HCT116 (cell line): Measurements from ENCODE around the gene ACADVL. TPM values are rescaled to one million over a fixed set of nuclear protein-coding genes. Genes with fewer than 3 reads are reported as not detected.

ENCODE experiments used
- ATAC-seq: fragments of 200-7000 bp; cut with Tn5 transposase; 2 replicates; pipeline ENCODE4 v1.9.1; 2020; ENCODE audit warnings: mild to moderate bottlenecking, moderate library complexity
- BruUV-seq: library from RNA; stranded (reverse); fragments of 400-500 nt; replicated peaks from 2 replicates; lab custom pipeline; 2021; lab: Mats Ljungman, UMichigan
- CTCF ChIA-PET: fragments of 300-600 bp; sonication (Branson Sonifier 250); formaldehyde crosslinking; loops from one replicate; lab custom pipeline; 2021; ENCODE audit warnings: antibody characterized with exemption; lab: Charles Lee
- POLR2A ChIA-PET: fragments of 300-600, 350-600 bp; sonication (Branson Sonifier 250); formaldehyde crosslinking; loops from one replicate; lab custom pipeline; 2021; ENCODE audit warnings: antibody characterized with exemption; lab: Charles Lee
- RAD21 ChIA-PET, 2 experiments: fragments of 300-600 bp; sonication (Branson Sonifier 250); formaldehyde crosslinking; loops; one replicate each; lab custom pipeline; 2023; ENCODE audit warnings: low total read pairs in 2 of 2; ENCODE audit not compliant: uncharacterized antibody in 2 of 2, unreplicated experiment in 2 of 2, low non-redundant PET in 1 of 2; lab: Charles Lee
- DNase-seq: peaks from one replicate; pipeline ENCODE4 v3.0.0-alpha.2; 2010; ENCODE audit warnings: low read depth, low spot score
- H2AFZ ChIP-seq: fragments of 200-600 bp; shearing (Covaris generic), sonication (generic); 2 replicates; pipeline ENCODE4 v1.6.1; 2017; ENCODE audit warnings: low read depth, mixed run types, mixed read lengths, antibody characterized with exemption, low read length; ENCODE audit not compliant: poor library complexity, severe bottlenecking
- H3K27ac ChIP-seq: 2 replicates; pipeline ENCODE4 v1.5.1; 2012; ENCODE audit warnings: low read depth, low read length
- H3K27me3 ChIP-seq: fragments of 200-600 bp; sonication (generic); 2 replicates; pipeline ENCODE4 v1.6.1; 2016; ENCODE audit warnings: mixed run types, low read length, mixed read lengths; ENCODE audit not compliant: insufficient read depth
- H3K36me3 ChIP-seq, 2 experiments: fragments of 200-500 bp in 1 of 2; fragments of 200-600 bp in 1 of 2; sonication (Bioruptor generic) in 1 of 2; sonication (generic) in 1 of 2; 2 replicates each; pipeline versions ENCODE4 v1.5.1 to v1.6.1; 2014 to 2016; ENCODE audit warnings: low read length in 2 of 2, inconsistent platforms in 1 of 2, mixed read lengths in 1 of 2, mixed run types in 1 of 2; ENCODE audit not compliant: insufficient read depth in 2 of 2, control insufficient read depth in 1 of 2
- H3K4me1 ChIP-seq, 2 experiments: fragments of 200-600 bp in 1 of 2; sonication (generic) in 1 of 2; 2 replicates each; pipeline versions ENCODE4 v1.5.1 to v1.6.1; 2012 to 2017; ENCODE audit warnings: low read length in 2 of 2, inconsistent platforms in 1 of 2, mild to moderate bottlenecking in 1 of 2, mixed read lengths in 1 of 2, mixed run types in 1 of 2, moderate library complexity in 1 of 2; ENCODE audit not compliant: insufficient read depth in 2 of 2, control insufficient read depth in 1 of 2
- H3K4me2 ChIP-seq: fragments of 200-600 bp; sonication (generic); 2 replicates; pipeline ENCODE4 v1.6.1; 2017; ENCODE audit warnings: mixed run types, low read length, mixed read lengths
- H3K4me3 ChIP-seq, 2 experiments: fragments of 200-600 bp in 1 of 2; sonication (generic) in 1 of 2; replicated peaks in 1 of 2; 2 replicates each; pipeline ENCODE4 v1.5.1; 2011 to 2016; ENCODE audit warnings: low read length in 2 of 2, control low read depth in 1 of 2, low read depth in 1 of 2, mild to moderate bottlenecking in 1 of 2, mixed read lengths in 1 of 2, mixed run types in 1 of 2
- H3K79me2 ChIP-seq: fragments of 200-600 bp; sonication (generic); 2 replicates; pipeline ENCODE4 v1.6.1; 2017; ENCODE audit warnings: mild to moderate bottlenecking, mixed run types, low read length, moderate library complexity, mixed read lengths; ENCODE audit not compliant: insufficient read depth
- H3K9ac ChIP-seq: fragments of 200-600 bp; sonication (generic); 2 replicates; pipeline ENCODE4 v1.6.1; 2016; ENCODE audit warnings: low read length, mixed read lengths
- H3K9me2 ChIP-seq: fragments of 200-600 bp; sonication (generic), shearing (Covaris generic); 2 replicates; pipeline ENCODE4 v1.6.1; 2017; ENCODE audit warnings: mixed run types, mild to moderate bottlenecking, moderate library complexity; ENCODE audit not compliant: insufficient read depth
- H3K9me3 ChIP-seq, 2 experiments: fragments of 200-500 bp in 1 of 2; fragments of 200-600 bp in 1 of 2; sonication (Bioruptor generic) in 1 of 2; sonication (generic) in 1 of 2; 2 replicates each; pipeline ENCODE4 v1.6.1; 2014 to 2017; ENCODE audit warnings: low read length in 2 of 2, mixed read lengths in 2 of 2, inconsistent platforms in 1 of 2, low read depth in 1 of 2, mild to moderate bottlenecking in 1 of 2, mixed run types in 1 of 2, moderate library complexity in 1 of 2; ENCODE audit not compliant: control insufficient read depth in 1 of 2, insufficient read depth in 1 of 2
- H4K20me1 ChIP-seq: fragments of 200-600 bp; sonication (generic), shearing (Covaris generic); 2 replicates; pipeline ENCODE4 v1.6.1; 2017; ENCODE audit warnings: mixed run types, mild to moderate bottlenecking, moderate library complexity; ENCODE audit not compliant: insufficient read depth
- CBX3 ChIP-seq: IDR thresholded peaks from 2 replicates; pipeline ENCODE4 v1.6.1; 2012; ENCODE audit warnings: low read depth
- CEBPB ChIP-seq: IDR thresholded peaks from 2 replicates; pipeline ENCODE4 v1.6.1; 2012; ENCODE audit warnings: low read depth
- CTCF ChIP-seq, 3 experiments: fragments of 200-600 bp in 1 of 3; sonication (generic) in 1 of 3; IDR thresholded peaks in 2 of 3; conservative IDR thresholded peaks in 1 of 3; 2 replicates each; pipeline ENCODE4 v1.5.1; 2012 to 2017; ENCODE audit warnings: low read depth in 2 of 3, low read length in 2 of 3, antibody characterized with exemption in 1 of 3, borderline replicate concordance in 1 of 3, control low read depth in 1 of 3, mild to moderate bottlenecking in 1 of 3, mixed read lengths in 1 of 3, mixed run types in 1 of 3, moderate library complexity in 1 of 3; ENCODE audit not compliant: insufficient read depth in 1 of 3
- EGR1 ChIP-seq: IDR thresholded peaks from 2 replicates; pipeline ENCODE4 v1.6.1; 2012; ENCODE audit warnings: low read depth
- ELF1 ChIP-seq: IDR thresholded peaks from 2 replicates; pipeline ENCODE4 v1.6.1; 2012; ENCODE audit warnings: low read depth, borderline replicate concordance
- EZH2phosphoT487 ChIP-seq: fragments of 200-600 bp; IDR thresholded peaks from 2 replicates; pipeline ENCODE4 v1.6.1; 2018; ENCODE audit warnings: antibody characterized with exemption, borderline replicate concordance
- FOSL1 ChIP-seq: IDR thresholded peaks from 2 replicates; pipeline ENCODE4 v1.6.1; 2012; ENCODE audit warnings: low read depth
- JUND ChIP-seq: IDR thresholded peaks from 2 replicates; pipeline ENCODE4 v1.6.1; 2012
- POLR2AphosphoS5 ChIP-seq: IDR thresholded peaks from 2 replicates; pipeline ENCODE4 v1.6.1; 2011; ENCODE audit warnings: mild to moderate bottlenecking, low read depth, low read length, moderate library complexity
- RAD21 ChIP-seq: IDR thresholded peaks from 2 replicates; pipeline ENCODE4 v1.6.1; 2012; ENCODE audit warnings: low read depth, mild to moderate bottlenecking
- SIN3A ChIP-seq: IDR thresholded peaks from 2 replicates; pipeline ENCODE4 v1.6.1; 2012; ENCODE audit warnings: low read depth
- SP1 ChIP-seq: IDR thresholded peaks from 2 replicates; pipeline ENCODE4 v1.6.1; 2012; ENCODE audit warnings: low read depth
- SRF ChIP-seq: IDR thresholded peaks from 2 replicates; pipeline ENCODE4 v1.6.1; 2012; ENCODE audit warnings: low read depth
- TCF7L2 ChIP-seq: IDR thresholded peaks from 2 replicates; pipeline ENCODE4 v1.7.0; 2011; ENCODE audit warnings: borderline replicate concordance, inconsistent platforms; ENCODE audit not compliant: insufficient read depth, insufficient read length; ENCODE audit errors: extremely low read depth
- YY1 ChIP-seq: IDR thresholded peaks from 2 replicates; pipeline ENCODE4 v1.6.1; 2011; ENCODE audit warnings: low read length, low read depth, moderate library complexity, mild to moderate bottlenecking; ENCODE audit not compliant: insufficient replicate concordance; ENCODE audit errors: extremely low read depth
- ZFX ChIP-seq: fragments of 450-650 bp; IDR thresholded peaks from 2 replicates; pipeline ENCODE4 v1.6.1; 2017
- ZNF274 ChIP-seq: fragments of 200-500 bp; sonication (Bioruptor generic); IDR thresholded peaks from 2 replicates; pipeline ENCODE4 v1.6.1; 2014; ENCODE audit warnings: mild to moderate bottlenecking, low read depth, low read length, inconsistent platforms
- intact Hi-C: fragments of 100-400 bp; cut with micrococcal nuclease; formaldehyde crosslinking; loops from 2 replicates; pipeline ENCODE4 v1.10.0; 2022
- total RNA-seq: library from RNA; stranded (reverse); gene quantifications from one replicate; pipeline ENCODE4 v1.2.1, GENCODE V29; 2021; ENCODE audit not compliant: unreplicated experiment
- TF ChIP-seq, protein P1 (sequence below): IDR thresholded peaks from 2 replicates; pipeline ENCODE4 v1.6.1; 2012
- TF ChIP-seq, protein P2 (sequence below): IDR thresholded peaks from 2 replicates; pipeline ENCODE4 v1.6.1; 2012
- TF ChIP-seq, protein P3 (sequence below): IDR thresholded peaks from 2 replicates; pipeline ENCODE4 v1.6.1; 2011; ENCODE audit warnings: mild to moderate bottlenecking, low read length, moderate library complexity; ENCODE audit not compliant: insufficient replicate concordance; ENCODE audit errors: extremely low read depth

ACADVL gene
- total RNA-seq, 1 experiment from 2014 or later: 554 TPM

DNA sequence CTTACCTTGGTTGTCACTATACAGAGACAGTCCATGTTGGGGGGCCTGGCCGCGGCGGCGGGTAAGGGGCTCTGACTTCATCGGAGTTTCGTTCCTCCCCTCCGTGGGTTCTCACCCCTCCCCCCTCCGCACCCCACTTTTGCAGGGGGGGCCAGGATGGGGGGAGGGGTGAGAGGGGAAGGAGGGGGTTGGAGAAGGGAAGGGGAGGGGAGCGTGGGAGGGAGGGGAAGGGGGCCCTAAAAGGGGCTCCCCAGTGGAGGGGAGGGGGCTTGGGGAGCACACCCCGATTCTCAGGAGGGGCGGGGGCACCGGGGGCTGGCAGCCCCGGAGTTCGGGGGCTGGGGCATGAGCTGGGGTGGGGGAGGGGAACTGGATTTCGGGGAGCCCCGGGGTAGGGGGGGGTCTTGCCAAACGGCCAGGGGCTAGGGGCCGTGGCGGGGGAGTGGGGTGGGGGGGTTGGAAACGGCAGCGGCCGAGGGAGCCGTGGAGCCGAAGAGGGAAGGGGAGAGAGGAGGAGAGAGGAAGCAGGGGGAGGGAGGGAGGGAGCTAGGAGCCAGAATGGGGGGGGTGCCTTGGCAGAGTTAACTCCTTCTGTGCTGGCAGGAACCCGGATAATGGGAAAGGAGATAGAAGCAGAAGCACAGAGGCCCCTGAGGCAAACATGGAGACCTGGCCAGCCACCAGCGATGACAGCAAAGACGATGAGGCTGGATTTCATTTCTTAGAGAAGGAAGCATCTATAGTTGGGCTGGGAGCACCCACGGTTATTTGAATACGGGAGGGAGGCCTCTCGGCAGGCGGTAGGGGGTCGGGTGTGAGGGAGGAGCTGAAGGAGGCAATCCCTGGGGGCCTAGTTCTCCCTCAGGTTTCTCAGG is 2.4 kb upstream of the ACADVL start (continued):
- TF ChIP-seq SP1 (no peak), TCF7L2 (no peak), SRF (no peak), CBX3 (no peak), ELF1 (no peak), FOSL1 (no peak), CEBPB (no peak)
- TF ChIP-seq, all 23 proteins: peak for 0

GRCh38 chr17:7218166-7218565 is 1.6 kb upstream of the ACADVL start:
- Histone ChIP-seq H3K27ac (peak overlapping the region; percentile 12; the same call in 1 of the 2 replicates), H3K9me2 (no peaks in the 10 kb centered on the region), H3K27me3 (no peaks in the 10 kb centered on the region), H3K9ac (no peak overlapping the region; the same call in 1 of the 2 replicates), H3K4me1 (peaks cover 14 to 70% of the 10 kb centered on the region in 2 experiments; a peak in 3 of 4 replicates), H4K20me1 (no peaks in the 10 kb centered on the region), H3K4me3 (no peak overlapping the region), H3K79me2 (peaks cover 30% of the 10 kb centered on the region), H3K4me2 (peak overlapping the region; percentile 53; the same call in 1 of the 2 replicates), H2AFZ (no peak overlapping the region), H3K36me3 (peaks cover 8 to 22% of the 10 kb centered on the region in 2 experiments; a peak in 3 of 4 replicates), H3K9me3 (no peaks in the 10 kb centered on the region)
- no TSS peak for BruUV-seq
- ChIA-PET POLR2A (interaction anchor here (2.8 to 3.2 kb wide), 2 partner anchors 19 to 24 kb away, joined by 13 to 19 read pairs; partner anchors contain the start of gene GABARAP), CTCF (interaction anchor here (0.9 to 1.4 kb wide), 2 partner anchors 78 to 172 kb away, joined by 3 to 4 read pairs; no protein-coding TSS in a partner anchor), RAD21 (no interaction called here)
- DNase-seq (no peak), ATAC-seq (no peak)
- TF ChIP-seq EGR1: no peak
- TF ChIP-seq, protein P1, sequence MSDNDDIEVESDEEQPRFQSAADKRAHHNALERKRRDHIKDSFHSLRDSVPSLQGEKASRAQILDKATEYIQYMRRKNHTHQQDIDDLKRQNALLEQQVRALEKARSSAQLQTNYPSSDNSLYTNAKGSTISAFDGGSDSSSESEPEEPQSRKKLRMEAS: no peak
- no peak for TF ChIP-seq CTCF (IDR thresholded peaks at IDR 0.05 in 2 of 3, conservative IDR thresholded peaks at IDR 0.05 in 1 of 3; ENCODE audit: borderline replicate concordance in 1 of 3, insufficient read depth in 1 of 3, low read depth in 2 of 3, low read length in 2 of 3)
- TF ChIP-seq TCF7L2: no peak
- TF ChIP-seq ZFX: no peak
- TF ChIP-seq, protein P2, sequence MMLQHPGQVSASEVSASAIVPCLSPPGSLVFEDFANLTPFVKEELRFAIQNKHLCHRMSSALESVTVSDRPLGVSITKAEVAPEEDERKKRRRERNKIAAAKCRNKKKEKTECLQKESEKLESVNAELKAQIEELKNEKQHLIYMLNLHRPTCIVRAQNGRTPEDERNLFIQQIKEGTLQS: no peak
- TF ChIP-seq JUND: no peak
- no peak for TF ChIP-seq YY1
- no peak for TF ChIP-seq POLR2AphosphoS5
- TF ChIP-seq SIN3A: no peak
- TF ChIP-seq RAD21: no peak
- TF ChIP-seq, protein P3, sequence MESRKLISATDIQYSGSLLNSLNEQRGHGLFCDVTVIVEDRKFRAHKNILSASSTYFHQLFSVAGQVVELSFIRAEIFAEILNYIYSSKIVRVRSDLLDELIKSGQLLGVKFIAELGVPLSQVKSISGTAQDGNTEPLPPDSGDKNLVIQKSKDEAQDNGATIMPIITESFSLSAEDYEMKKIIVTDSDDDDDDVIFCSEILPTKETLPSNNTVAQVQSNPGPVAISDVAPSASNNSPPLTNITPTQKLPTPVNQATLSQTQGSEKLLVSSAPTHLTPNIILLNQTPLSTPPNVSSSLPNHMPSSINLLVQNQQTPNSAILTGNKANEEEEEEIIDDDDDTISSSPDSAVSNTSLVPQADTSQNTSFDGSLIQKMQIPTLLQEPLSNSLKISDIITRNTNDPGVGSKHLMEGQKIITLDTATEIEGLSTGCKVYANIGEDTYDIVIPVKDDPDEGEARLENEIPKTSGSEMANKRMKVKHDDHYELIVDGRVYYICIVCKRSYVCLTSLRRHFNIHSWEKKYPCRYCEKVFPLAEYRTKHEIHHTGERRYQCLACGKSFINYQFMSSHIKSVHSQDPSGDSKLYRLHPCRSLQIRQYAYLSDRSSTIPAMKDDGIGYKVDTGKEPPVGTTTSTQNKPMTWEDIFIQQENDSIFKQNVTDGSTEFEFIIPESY: no peak
- no peak for TF ChIP-seq CEBPB
- TF ChIP-seq SP1: no peak
- TF ChIP-seq FOSL1: no peak
- no peak for TF ChIP-seq ZNF274
- TF ChIP-seq EZH2phosphoT487: no peak
- intact Hi-C loops: no loop called here
